Measurements from ENCODE around the gene PTPRM.

DNA sequence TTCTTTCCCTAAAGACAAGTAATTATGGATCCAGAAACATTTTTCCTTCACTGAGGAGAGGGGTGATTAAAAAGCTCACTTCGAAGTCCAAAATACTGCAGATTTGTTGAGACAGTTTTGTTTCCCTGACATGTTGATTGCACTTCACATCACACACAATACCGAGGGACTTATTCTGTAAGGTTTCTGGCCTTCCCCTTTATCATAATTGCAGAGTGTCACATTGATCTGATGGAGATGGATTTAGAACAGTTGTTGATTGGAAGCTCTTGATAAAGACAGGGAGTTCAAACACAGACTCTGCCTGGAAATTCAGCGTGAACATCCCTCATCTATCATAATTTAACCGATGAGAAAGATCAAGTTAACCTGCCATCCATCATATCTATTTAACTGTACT lies 163.6 kb downstream of the PTPRM start:
- TF ChIP-seq, protein P1, sequence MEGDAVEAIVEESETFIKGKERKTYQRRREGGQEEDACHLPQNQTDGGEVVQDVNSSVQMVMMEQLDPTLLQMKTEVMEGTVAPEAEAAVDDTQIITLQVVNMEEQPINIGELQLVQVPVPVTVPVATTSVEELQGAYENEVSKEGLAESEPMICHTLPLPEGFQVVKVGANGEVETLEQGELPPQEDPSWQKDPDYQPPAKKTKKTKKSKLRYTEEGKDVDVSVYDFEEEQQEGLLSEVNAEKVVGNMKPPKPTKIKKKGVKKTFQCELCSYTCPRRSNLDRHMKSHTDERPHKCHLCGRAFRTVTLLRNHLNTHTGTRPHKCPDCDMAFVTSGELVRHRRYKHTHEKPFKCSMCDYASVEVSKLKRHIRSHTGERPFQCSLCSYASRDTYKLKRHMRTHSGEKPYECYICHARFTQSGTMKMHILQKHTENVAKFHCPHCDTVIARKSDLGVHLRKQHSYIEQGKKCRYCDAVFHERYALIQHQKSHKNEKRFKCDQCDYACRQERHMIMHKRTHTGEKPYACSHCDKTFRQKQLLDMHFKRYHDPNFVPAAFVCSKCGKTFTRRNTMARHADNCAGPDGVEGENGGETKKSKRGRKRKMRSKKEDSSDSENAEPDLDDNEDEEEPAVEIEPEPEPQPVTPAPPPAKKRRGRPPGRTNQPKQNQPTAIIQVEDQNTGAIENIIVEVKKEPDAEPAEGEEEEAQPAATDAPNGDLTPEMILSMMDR (IDR thresholded peaks at IDR 0.05): no peak
- no peak for TF ChIP-seq EZH2 (IDR thresholded peaks at IDR 0.05)

Measured in neural progenitor cell (in vitro differentiated cells).